Measurements from ENCODE around the gene JCHAIN. TPM values are rescaled to one million over a fixed set of nuclear protein-coding genes. Genes with fewer than 3 reads are reported as not detected.

The JCHAIN gene
- total and polyA plus RNA-seq, 2 donors (not counting 1 experiment from before 2014, with no cell fraction given), result 11.3 to 28.7 TPM

DNA sequence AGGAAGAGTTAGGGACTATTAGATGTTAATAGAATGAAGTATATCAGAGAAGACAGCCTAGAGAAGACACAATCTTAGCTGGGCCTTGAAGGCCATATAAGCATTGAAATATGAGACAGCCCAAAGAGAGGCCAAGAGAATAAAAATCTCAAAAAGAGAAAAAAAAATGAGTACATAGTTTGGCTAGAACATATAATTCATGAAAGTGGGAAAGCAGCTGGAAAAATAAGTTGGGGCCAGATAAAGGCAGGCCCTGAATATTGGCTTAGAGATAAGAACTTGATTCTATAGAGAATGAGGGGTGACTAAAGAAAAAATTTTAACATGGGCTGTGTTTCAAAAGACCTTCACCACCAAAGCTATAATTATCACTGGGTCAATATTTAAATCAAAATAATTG lies 14.6 kb upstream of the JCHAIN start:
- no peaks in the 10 kb centered on the region for H3K36me3 ChIP-seq (ENCODE audit: control insufficient read depth, insufficient read depth, low read length)
- H3K79me2 ChIP-seq (ENCODE audit: control insufficient read depth, insufficient read depth, low read length), result no peaks in the 10 kb centered on the region
- H2AFZ ChIP-seq (ENCODE audit: low read length), result no peak overlapping the region
- H3K9ac ChIP-seq (ENCODE audit: insufficient read depth, low read length), result no peak overlapping the region
- H3K27me3 ChIP-seq (ENCODE audit: control insufficient read depth, insufficient read depth, low read length), result no peaks in the 10 kb centered on the region
- no peak overlapping the region for H3K4me3 ChIP-seq (replicated peaks in 1 of 4; ENCODE audit: control extremely low read depth in 1 of 4, insufficient read depth in 1 of 4, low read depth in 3 of 4, low read length in 4 of 4)
- no peaks in the 10 kb centered on the region for H3K9me3 ChIP-seq (ENCODE audit: control insufficient read depth, insufficient read depth, low read depth, low read length)
- no peaks in the 10 kb centered on the region for H4K20me1 ChIP-seq (ENCODE audit: control insufficient read depth, extremely low read depth, insufficient read depth, low read length)
- H3K27ac ChIP-seq (ENCODE audit: insufficient read depth, low read length), result no peak overlapping the region
- no peak overlapping the region for H3K4me2 ChIP-seq (ENCODE audit: extremely low read depth, insufficient read depth, low read length)
- TF ChIP-seq, protein P1, sequence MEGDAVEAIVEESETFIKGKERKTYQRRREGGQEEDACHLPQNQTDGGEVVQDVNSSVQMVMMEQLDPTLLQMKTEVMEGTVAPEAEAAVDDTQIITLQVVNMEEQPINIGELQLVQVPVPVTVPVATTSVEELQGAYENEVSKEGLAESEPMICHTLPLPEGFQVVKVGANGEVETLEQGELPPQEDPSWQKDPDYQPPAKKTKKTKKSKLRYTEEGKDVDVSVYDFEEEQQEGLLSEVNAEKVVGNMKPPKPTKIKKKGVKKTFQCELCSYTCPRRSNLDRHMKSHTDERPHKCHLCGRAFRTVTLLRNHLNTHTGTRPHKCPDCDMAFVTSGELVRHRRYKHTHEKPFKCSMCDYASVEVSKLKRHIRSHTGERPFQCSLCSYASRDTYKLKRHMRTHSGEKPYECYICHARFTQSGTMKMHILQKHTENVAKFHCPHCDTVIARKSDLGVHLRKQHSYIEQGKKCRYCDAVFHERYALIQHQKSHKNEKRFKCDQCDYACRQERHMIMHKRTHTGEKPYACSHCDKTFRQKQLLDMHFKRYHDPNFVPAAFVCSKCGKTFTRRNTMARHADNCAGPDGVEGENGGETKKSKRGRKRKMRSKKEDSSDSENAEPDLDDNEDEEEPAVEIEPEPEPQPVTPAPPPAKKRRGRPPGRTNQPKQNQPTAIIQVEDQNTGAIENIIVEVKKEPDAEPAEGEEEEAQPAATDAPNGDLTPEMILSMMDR (conservative IDR thresholded peaks at IDR 0.05 in 1 of 2, IDR thresholded peaks at IDR 0.05 in 1 of 2; ENCODE audit: low read depth in 1 of 2, low read length in 2 of 2), result no peak
- TF ChIP-seq EZH2 (IDR thresholded peaks at IDR 0.05; ENCODE audit: low read length, missing control alignments), result no peak
- H3K4me1 ChIP-seq (ENCODE audit: control insufficient read depth, extremely low read depth, insufficient read depth, low read length), result peaks cover 2% of the 10 kb centered on the region
- DNase-seq (ENCODE audit: low read depth in 2 of 2), result no peak

DNA sequence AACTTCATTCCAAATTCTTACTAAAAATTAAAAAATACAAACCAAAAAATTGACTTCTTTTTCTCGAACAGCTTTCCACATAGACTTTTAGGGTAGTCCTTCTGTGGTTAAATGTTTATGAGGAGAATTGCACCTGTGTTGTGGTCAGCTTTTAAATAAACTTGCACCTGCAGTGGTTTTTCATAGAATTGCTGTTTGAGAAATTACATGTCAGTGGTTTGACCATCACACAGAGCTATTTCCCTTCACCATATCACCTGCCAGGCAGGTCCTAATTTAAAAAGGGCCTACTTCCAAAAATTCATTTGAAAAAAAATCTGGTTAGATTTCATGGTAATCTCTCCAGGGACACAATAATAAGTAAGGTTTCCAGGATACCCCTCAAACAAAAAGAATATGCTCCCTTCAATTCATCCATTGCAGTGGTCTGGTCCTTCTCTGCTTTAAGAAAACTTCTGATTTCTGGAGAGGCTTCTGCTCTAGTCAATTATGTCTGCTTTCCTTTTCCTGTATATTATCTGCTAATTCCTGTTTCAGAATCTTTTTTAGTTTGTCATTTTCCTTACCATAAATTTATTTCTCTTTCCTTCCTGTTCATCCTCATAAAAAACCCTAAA lies 12.2 kb upstream of the JCHAIN start:
- Histone ChIP-seq H3K79me2 (ENCODE audit: control insufficient read depth, insufficient read depth, low read length) (no peaks in the 10 kb centered on the region), H3K27me3 (ENCODE audit: control insufficient read depth, insufficient read depth, low read length) (no peaks in the 10 kb centered on the region), H3K27ac (ENCODE audit: insufficient read depth, low read length) (no peak overlapping the region), H3K4me2 (ENCODE audit: extremely low read depth, insufficient read depth, low read length) (no peak overlapping the region), H2AFZ (ENCODE audit: low read length) (no peak overlapping the region), H3K4me1 (ENCODE audit: control insufficient read depth, extremely low read depth, insufficient read depth, low read length) (peaks cover 2% of the 10 kb centered on the region), H3K9ac (ENCODE audit: insufficient read depth, low read length) (no peak overlapping the region), H3K36me3 (ENCODE audit: control insufficient read depth, insufficient read depth, low read length) (no peaks in the 10 kb centered on the region), H3K4me3 (replicated peaks in 1 of 4; ENCODE audit: control extremely low read depth in 1 of 4, insufficient read depth in 1 of 4, low read depth in 3 of 4, low read length in 4 of 4) (no peak overlapping the region), H3K9me3 (ENCODE audit: control insufficient read depth, insufficient read depth, low read depth, low read length) (no peaks in the 10 kb centered on the region), H4K20me1 (ENCODE audit: control insufficient read depth, extremely low read depth, insufficient read depth, low read length) (no peaks in the 10 kb centered on the region)
- TF ChIP-seq, protein P1 (conservative IDR thresholded peaks at IDR 0.05 in 1 of 2, IDR thresholded peaks at IDR 0.05 in 1 of 2; ENCODE audit: low read depth in 1 of 2, low read length in 2 of 2), result no peak
- no peak for TF ChIP-seq EZH2 (IDR thresholded peaks at IDR 0.05; ENCODE audit: low read length, missing control alignments)
- DNase-seq (ENCODE audit: low read depth in 2 of 2), result no peak

DNA sequence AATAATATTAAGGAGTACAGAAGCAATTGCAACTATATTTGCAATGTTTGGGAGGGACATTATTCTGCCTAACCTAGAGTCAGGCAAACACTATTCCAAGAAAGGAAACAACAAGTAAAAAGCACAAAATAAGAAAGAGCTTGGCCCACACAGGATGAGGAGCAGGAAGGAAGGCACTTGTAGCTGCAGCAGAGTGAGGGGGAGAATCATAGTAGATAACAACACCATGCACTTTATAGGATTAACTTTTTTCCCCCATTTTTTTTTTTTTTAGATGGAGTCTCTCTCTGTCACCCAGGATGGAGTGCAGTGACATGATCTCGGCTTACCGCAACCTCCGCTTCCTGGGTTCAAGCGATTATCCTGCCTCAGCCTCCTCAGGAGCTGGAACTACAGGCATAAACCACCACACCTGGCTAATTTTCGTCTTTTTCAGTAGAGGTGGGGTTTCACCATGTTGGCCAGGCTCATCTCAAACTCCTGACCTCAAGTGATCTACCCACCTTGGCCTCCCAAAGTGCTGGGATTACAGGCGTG lies 10.3 kb upstream of the JCHAIN start:
- Histone ChIP-seq H3K4me2 (ENCODE audit: extremely low read depth, insufficient read depth, low read length) (no peak overlapping the region), H3K27ac (ENCODE audit: insufficient read depth, low read length) (no peak overlapping the region), H3K36me3 (ENCODE audit: control insufficient read depth, insufficient read depth, low read length) (no peaks in the 10 kb centered on the region), H3K9ac (ENCODE audit: insufficient read depth, low read length) (no peak overlapping the region), H3K4me3 (replicated peaks in 1 of 4; ENCODE audit: control extremely low read depth in 1 of 4, insufficient read depth in 1 of 4, low read depth in 3 of 4, low read length in 4 of 4) (no peak overlapping the region), H3K79me2 (ENCODE audit: control insufficient read depth, insufficient read depth, low read length) (no peaks in the 10 kb centered on the region), H3K27me3 (ENCODE audit: control insufficient read depth, insufficient read depth, low read length) (no peaks in the 10 kb centered on the region), H3K9me3 (ENCODE audit: control insufficient read depth, insufficient read depth, low read depth, low read length) (no peaks in the 10 kb centered on the region), H2AFZ (ENCODE audit: low read length) (no peak overlapping the region), H4K20me1 (ENCODE audit: control insufficient read depth, extremely low read depth, insufficient read depth, low read length) (no peaks in the 10 kb centered on the region), H3K4me1 (ENCODE audit: control insufficient read depth, extremely low read depth, insufficient read depth, low read length) (peaks cover 2% of the 10 kb centered on the region)
- TF ChIP-seq, protein P1 (conservative IDR thresholded peaks at IDR 0.05 in 1 of 2, IDR thresholded peaks at IDR 0.05 in 1 of 2; ENCODE audit: low read depth in 1 of 2, low read length in 2 of 2), result no peak
- TF ChIP-seq EZH2 (IDR thresholded peaks at IDR 0.05; ENCODE audit: low read length, missing control alignments), result no peak
- DNase-seq (ENCODE audit: low read depth in 2 of 2), result no peak

All from fibroblast of lung (primary cell).